HEK293 (cell line): Measurements from ENCODE around the gene CORO1C.

Experiments
- CTCF ChIA-PET: fragments of 350-600 bp; formaldehyde crosslinking; extraction: SDS; loops from one replicate; lab custom pipeline; 2021; ENCODE audit warnings: antibody characterized with exemption; lab: Yijun Ruan, JAX
- POLR2A ChIA-PET: fragments of 300-600 bp; formaldehyde crosslinking; extraction: SDS; loops from one replicate; lab custom pipeline; 2020; ENCODE audit warnings: antibody characterized with exemption, inconsistent platforms; lab: Yijun Ruan, JAX
- H3K27ac ChIP-seq: fragments of 200-500 bp; sonication (Bioruptor generic); 2 replicates; pipeline ENCODE4 v1.5.1; 2014; ENCODE audit warnings: low read depth, low read length, control low read depth, inconsistent platforms; ENCODE audit errors: extremely low read depth
- H3K36me3 ChIP-seq, 2 experiments: fragments of 200-500 bp in 1 of 2; sonication (Bioruptor generic) in 1 of 2; 1 replicate in 1 of 2; 2 replicates in 1 of 2; pipeline ENCODE4 v1.5.1; 2014 to 2017; ENCODE audit warnings: inconsistent platforms in 2 of 2, low read length in 2 of 2; ENCODE audit not compliant: control insufficient read depth in 2 of 2, insufficient read depth in 1 of 2
- H3K4me1 ChIP-seq: fragments of 200-500 bp; sonication (Bioruptor generic); 2 replicates; pipeline ENCODE4 v1.5.1; 2014; ENCODE audit warnings: mild to moderate bottlenecking, low read length, inconsistent platforms; ENCODE audit not compliant: control insufficient read depth, insufficient read depth
- H3K4me3 ChIP-seq: 2 replicates; pipeline ENCODE4 v1.5.1; 2011; ENCODE audit warnings: low read depth, mild to moderate bottlenecking, control low read depth, low read length, moderate library complexity
- H3K9me3 ChIP-seq: fragments of 200-500 bp; sonication (Bioruptor generic); 2 replicates; pipeline ENCODE4 v1.5.1; 2014; ENCODE audit warnings: low read depth, low read length, inconsistent platforms; ENCODE audit not compliant: control insufficient read depth, insufficient read depth
- GLI2 ChIP-seq: fragments of 450-650 bp; formaldehyde crosslinking; IDR thresholded peaks from 2 replicates; pipeline ENCODE4; 2017; ENCODE audit warnings: missing biosample characterization, missing genetic modification characterization, low read depth, borderline replicate concordance
- GLI4 ChIP-seq: fragments of 450-650 bp; formaldehyde crosslinking; IDR thresholded peaks from 2 replicates; pipeline ENCODE4 v1.5.1; 2016; ENCODE audit warnings: missing biosample characterization, missing genetic modification characterization
- PRDM1 ChIP-seq: fragments of 450-650 bp; formaldehyde crosslinking; IDR thresholded peaks from 2 replicates; pipeline ENCODE4; 2016; ENCODE audit warnings: missing biosample characterization, missing genetic modification characterization
- REPIN1 ChIP-seq: fragments of 450-650 bp; formaldehyde crosslinking; IDR thresholded peaks from 2 replicates; pipeline ENCODE4 v1.5.1; 2017; ENCODE audit warnings: missing biosample characterization, missing genetic modification characterization, low read depth
- REST ChIP-seq: fragments of 450-650 bp; formaldehyde crosslinking; IDR thresholded peaks from 2 replicates; pipeline ENCODE4 v1.5.1; 2016; ENCODE audit warnings: missing biosample characterization, missing genetic modification characterization
- ZBTB44 ChIP-seq: fragments of 450-650 bp; IDR thresholded peaks from 2 replicates; pipeline ENCODE4 v1.5.1; 2018; ENCODE audit warnings: missing biosample characterization, mild to moderate bottlenecking, missing genetic modification characterization
- ZNF140 ChIP-seq: fragments of 450-650 bp; formaldehyde crosslinking; IDR thresholded peaks from 2 replicates; pipeline ENCODE4 v1.5.1; 2016; ENCODE audit warnings: missing biosample characterization, missing genetic modification characterization
- ZNF302 ChIP-seq: fragments of 450-650 bp; formaldehyde crosslinking; IDR thresholded peaks from 2 replicates; pipeline ENCODE4 v1.5.1; 2016; ENCODE audit warnings: missing biosample characterization, missing genetic modification characterization, low read depth
- ZNF362 ChIP-seq: fragments of 450-650 bp; formaldehyde crosslinking; IDR thresholded peaks from 2 replicates; pipeline ENCODE4 v1.5.1; 2016; ENCODE audit warnings: missing biosample characterization, missing genetic modification characterization
- ZNF37A ChIP-seq: fragments of 450-650 bp; IDR thresholded peaks from 2 replicates; pipeline ENCODE4 v1.5.1; 2018; ENCODE audit warnings: missing biosample characterization, missing genetic modification characterization
- ZNF510 ChIP-seq: fragments of 450-650 bp; formaldehyde crosslinking; IDR thresholded peaks from 2 replicates; pipeline ENCODE4 v1.5.1; 2018; ENCODE audit warnings: mild to moderate bottlenecking, missing genetic modification characterization, missing biosample characterization; ENCODE audit not compliant: insufficient replicate concordance
- ZNF558 ChIP-seq: fragments of 450-650 bp; formaldehyde crosslinking; IDR thresholded peaks from 2 replicates; pipeline ENCODE4 v1.5.1; 2016; ENCODE audit warnings: missing biosample characterization, missing genetic modification characterization
- ZNF585B ChIP-seq: fragments of 450-650 bp; formaldehyde crosslinking; IDR thresholded peaks from 2 replicates; pipeline ENCODE4 v1.5.1; 2016; ENCODE audit warnings: missing biosample characterization, missing genetic modification characterization
- ZNF654 ChIP-seq: fragments of 450-650 bp; formaldehyde crosslinking; IDR thresholded peaks from 2 replicates; pipeline ENCODE4 v1.5.1; 2016; ENCODE audit warnings: low read depth, missing biosample characterization, missing genetic modification characterization
- ZNF747 ChIP-seq: fragments of 450-650 bp; formaldehyde crosslinking; IDR thresholded peaks from 2 replicates; pipeline ENCODE4 v1.5.1; 2016; ENCODE audit warnings: missing biosample characterization, missing genetic modification characterization
- ZSCAN30 ChIP-seq: fragments of 450-650 bp; IDR thresholded peaks from 2 replicates; pipeline ENCODE4 v1.5.1; 2018; ENCODE audit warnings: missing biosample characterization, mild to moderate bottlenecking, missing genetic modification characterization, moderate library complexity
- TF ChIP-seq, protein P1 (sequence below): fragments of 450-650 bp; formaldehyde crosslinking; IDR thresholded peaks from 2 replicates; pipeline ENCODE4; 2016; ENCODE audit warnings: missing biosample characterization, missing genetic modification characterization

CORO1C gene

DNA sequence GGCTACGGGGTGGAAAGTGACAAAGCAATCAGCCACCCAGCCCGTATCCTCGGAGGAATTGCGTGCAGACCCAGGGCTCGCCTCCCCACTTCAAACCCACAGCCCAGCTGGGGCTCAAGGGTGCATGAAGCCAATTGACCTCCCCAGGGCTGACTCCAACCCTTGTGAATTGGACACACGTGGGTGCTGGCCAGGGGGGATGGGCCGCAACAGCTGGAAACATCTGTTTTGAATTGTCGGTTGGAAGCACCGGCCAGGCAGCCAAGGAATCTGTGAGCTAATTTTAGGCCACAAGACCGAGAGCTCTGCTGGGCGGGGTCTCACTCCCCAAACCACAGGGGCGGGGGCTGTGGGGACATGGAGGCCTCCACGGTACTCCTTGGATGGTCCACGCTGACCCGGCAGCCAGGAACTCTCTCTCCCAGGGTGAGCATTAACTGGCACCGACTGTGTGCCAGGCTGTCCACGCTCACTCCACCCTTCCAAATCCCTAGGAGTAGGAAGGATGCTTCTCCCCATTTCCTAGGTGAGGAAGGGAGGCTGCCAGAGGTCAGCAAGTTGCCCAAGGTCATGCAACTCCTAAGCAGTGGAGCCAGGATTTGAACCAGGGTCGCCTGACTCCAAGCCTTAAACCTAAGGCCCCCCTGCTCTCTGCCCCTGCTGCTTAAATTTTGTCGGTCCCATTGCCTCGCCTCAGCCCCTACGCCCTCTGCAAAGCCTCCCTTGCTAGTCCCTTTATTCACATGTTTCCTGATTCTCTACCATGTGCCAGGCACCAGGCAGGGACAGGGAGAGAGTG is 121.6 kb downstream of the CORO1C start:
- POLR2A ChIA-PET = interaction anchor here (0.9 kb wide), 1 partner anchor 47 kb away, joined by 3 read pairs; the partner anchor contains the start of gene ISCU
- H3K27ac ChIP-seq = no peak overlapping the region
- no peaks in the 10 kb centered on the region for H3K36me3 ChIP-seq
- no peaks in the 10 kb centered on the region for H3K9me3 ChIP-seq
- CTCF ChIA-PET = interaction anchor here (0.6 to 3.7 kb wide), 3 partner anchors 8 to 251 kb away, joined by 3 to 15 read pairs (median 4); no protein-coding TSS in a partner anchor
- H3K4me1 ChIP-seq = no peaks in the 10 kb centered on the region
- H3K4me3 ChIP-seq = no peak overlapping the region
- TF ChIP-seq ZNF654 (no peak), ZNF302 (tag by site-specific recombination) (no peak), ZNF37A (tag by site-specific recombination) (no peak), PRDM1 (tag by site-specific recombination) (no peak)

DNA sequence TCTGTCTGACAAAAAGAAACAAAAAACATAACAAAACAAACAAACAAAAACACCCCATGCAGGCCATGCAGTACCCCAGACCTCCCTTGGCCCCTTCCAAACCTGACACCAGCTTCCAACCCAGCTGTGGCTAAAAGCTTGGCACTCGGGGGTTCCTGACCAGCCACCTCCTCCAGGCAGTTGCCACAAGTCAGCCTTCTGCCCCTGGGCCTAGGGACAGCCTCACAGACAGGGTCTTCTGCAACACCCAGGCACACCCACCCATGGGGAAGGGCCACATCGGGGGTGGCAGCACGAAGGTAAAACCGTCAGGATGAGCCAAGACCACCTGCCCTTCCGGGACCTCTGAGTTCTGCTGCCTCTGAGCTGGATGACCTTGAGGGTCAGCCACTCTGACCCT is 122.7 kb downstream of the CORO1C start:
- no peak overlapping the region for H3K4me3 ChIP-seq
- no peak overlapping the region for H3K27ac ChIP-seq
- CTCF ChIA-PET = interaction anchor here (2.2 to 3.7 kb wide), 2 partner anchors 9 to 45 kb away, joined by 9 to 15 read pairs; no protein-coding TSS in a partner anchor
- no peaks in the 10 kb centered on the region for H3K9me3 ChIP-seq
- TF ChIP-seq, protein P1, sequence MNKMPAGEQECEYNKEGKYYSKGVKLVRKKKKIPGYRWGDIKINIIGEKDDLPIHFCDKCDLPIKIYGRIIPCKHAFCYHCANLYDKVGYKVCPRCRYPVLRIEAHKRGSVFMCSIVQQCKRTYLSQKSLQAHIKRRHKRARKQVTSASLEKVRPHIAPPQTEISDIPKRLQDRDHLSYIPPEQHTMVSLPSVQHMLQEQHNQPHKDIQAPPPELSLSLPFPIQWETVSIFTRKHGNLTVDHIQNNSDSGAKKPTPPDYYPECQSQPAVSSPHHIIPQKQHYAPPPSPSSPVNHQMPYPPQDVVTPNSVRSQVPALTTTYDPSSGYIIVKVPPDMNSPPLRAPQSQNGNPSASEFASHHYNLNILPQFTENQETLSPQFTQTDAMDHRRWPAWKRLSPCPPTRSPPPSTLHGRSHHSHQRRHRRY (tag by site-specific recombination) = no peak
- TF ChIP-seq ZNF362 (tag by site-specific recombination) (no peak), ZNF585B (tag by site-specific recombination) (no peak), ZNF558 (no peak), ZNF747 (tag by site-specific recombination) (no peak), REST (no peak), ZNF140 (no peak), ZNF510 (tag by site-specific recombination) (no peak), GLI4 (tag by site-specific recombination) (no peak), REPIN1 (tag by site-specific recombination) (no peak), ZBTB44 (tag by site-specific recombination) (no peak), GLI2 (tag by site-specific recombination) (no peak), PRDM1 (tag by site-specific recombination) (no peak), ZSCAN30 (tag by site-specific recombination) (no peak)
- no peaks in the 10 kb centered on the region for H3K4me1 ChIP-seq
- POLR2A ChIA-PET = interaction anchor here (0.9 kb wide), 1 partner anchor 46 kb away, joined by 3 read pairs; the partner anchor contains the start of gene ISCU
- no peaks in the 10 kb centered on the region for H3K36me3 ChIP-seq
